Mesodermal cell (in vitro differentiated cells): ENCODE results near the gene RDX.

Source experiments
- H3K27ac ChIP-seq: 2 replicates; pipeline ENCODE4 v1.7.0; 2013; ENCODE audit warnings: mild to moderate bottlenecking, low read depth, low read length, moderate library complexity; ENCODE audit not compliant: severe bottlenecking
- H3K36me3 ChIP-seq: 2 replicates; pipeline ENCODE4 v1.7.1; 2013; ENCODE audit warnings: mild to moderate bottlenecking, low read length, moderate library complexity; ENCODE audit not compliant: control insufficient read depth, insufficient read depth
- H3K4me1 ChIP-seq: one replicate; pipeline ENCODE4 v1.7.1; 2013; ENCODE audit warnings: mild to moderate bottlenecking, low read length; ENCODE audit not compliant: insufficient read depth, control insufficient read depth, poor library complexity, severe bottlenecking
- H3K4me3 ChIP-seq: 2 replicates; pipeline ENCODE4 v1.7.0; 2013; ENCODE audit warnings: low read length, control low read depth, mild to moderate bottlenecking; ENCODE audit not compliant: insufficient read depth, poor library complexity, severe bottlenecking; ENCODE audit errors: extremely low read depth
- H3K9me3 ChIP-seq: 2 replicates; pipeline ENCODE4 v1.7.1; 2013; ENCODE audit warnings: mild to moderate bottlenecking, low read length, moderate library complexity; ENCODE audit not compliant: control insufficient read depth
- WGBS, 2 experiments: methylation state at CpG; one replicate each; pipeline ENCODE4 v1.1.5; 2013; ENCODE audit warnings: missing lambda C conversion rate in 2 of 2; ENCODE audit not compliant: insufficient coverage in 2 of 2; 5-methylcytosine and 5-hydroxymethylcytosine counted together

The RDX gene

GRCh38 chr11:110169738-110170137, 126.7 kb downstream of the RDX start:
- H3K36me3 ChIP-seq = peaks cover 5% of the 10 kb centered on the region
- no peak overlapping the region for H3K4me3 ChIP-seq

GRCh38 chr11:110168033-110168803, 128.2 kb downstream of the RDX start:
- Histone ChIP-seq H3K4me3 (no peak overlapping the region), H3K9me3 (no peaks in the 10 kb centered on the region), H3K36me3 (peaks cover 13% of the 10 kb centered on the region), H3K4me1 (no peaks in the 10 kb centered on the region), H3K27ac (no peak overlapping the region)
- WGBS, 2 experiments = 80 to 92% methylated on average over 1 of the region's 5 CpGs

More at GRCh38 chr11:110169738-110170137, 126.7 kb downstream of the RDX start:
- WGBS, 2 experiments = 100% methylated on average over 2 of the region's 2 CpGs; no CpG with 5 or more reads in 1 of the 2 experiments
- Histone ChIP-seq H3K27ac (no peak overlapping the region), H3K4me1 (peaks cover 2% of the 10 kb centered on the region), H3K9me3 (no peaks in the 10 kb centered on the region)

- 95 to 97% methylated on average over 23 to 24 of the region's 28 CpGs for WGBS, 2 experiments
- H3K4me3 ChIP-seq = no peak overlapping the region
- H3K36me3 ChIP-seq = peaks cover 18% of the 10 kb centered on the region
- H3K4me1 ChIP-seq = no peaks in the 10 kb centered on the region
- no peaks in the 10 kb centered on the region for H3K9me3 ChIP-seq
- no peak overlapping the region for H3K27ac ChIP-seq
These were observed 131.1 kb downstream of the RDX start for GRCh38 chr11:110165039-110165925.

GRCh38 chr11:110162216-110162615, 134.2 kb downstream of the RDX start:
- H3K36me3 ChIP-seq = peaks cover 21% of the 10 kb centered on the region
- H3K9me3 ChIP-seq = no peaks in the 10 kb centered on the region
- no peak overlapping the region for H3K27ac ChIP-seq
- no peak overlapping the region for H3K4me3 ChIP-seq
- no peaks in the 10 kb centered on the region for H3K4me1 ChIP-seq

GRCh38 chr11:110161061-110161460, 135.4 kb downstream of the RDX start:
- peaks cover 21% of the 10 kb centered on the region for H3K36me3 ChIP-seq
- H3K27ac ChIP-seq = no peak overlapping the region
- 91 to 95% methylated on average over 8 of the region's 9 CpGs for WGBS, 2 experiments

GRCh38 chr11:110160437-110160836, 136.0 kb downstream of the RDX start:
- H3K27ac ChIP-seq = no peak overlapping the region
- no peak overlapping the region for H3K4me3 ChIP-seq
- H3K36me3 ChIP-seq = peaks cover 21% of the 10 kb centered on the region
- H3K4me1 ChIP-seq = no peaks in the 10 kb centered on the region
- H3K9me3 ChIP-seq = no peaks in the 10 kb centered on the region
- WGBS, 2 experiments = 80% methylated on average over 1 of the region's 2 CpGs; no CpG with 5 or more reads in 1 of the 2 experiments

More at GRCh38 chr11:110161061-110161460, 135.4 kb downstream of the RDX start:
- H3K9me3 ChIP-seq = no peaks in the 10 kb centered on the region
- no peak overlapping the region for H3K4me3 ChIP-seq
- no peaks in the 10 kb centered on the region for H3K4me1 ChIP-seq

- no CpG with 5 or more reads among the region's 3 CpGs for WGBS, 2 experiments
- peaks cover 19% of the 10 kb centered on the region for H3K36me3 ChIP-seq
These were observed 136.4 kb downstream of the RDX start for GRCh38 chr11:110160016-110160415.

GRCh38 chr11:110159476-110159875, 136.9 kb downstream of the RDX start:
- no peak overlapping the region for H3K27ac ChIP-seq
- peaks cover 13% of the 10 kb centered on the region for H3K36me3 ChIP-seq
- no CpG with 5 or more reads among the region's 1 CpG for WGBS, 2 experiments
- no peaks in the 10 kb centered on the region for H3K4me1 ChIP-seq
- H3K4me3 ChIP-seq = no peak overlapping the region
- H3K9me3 ChIP-seq = no peaks in the 10 kb centered on the region

More at GRCh38 chr11:110160016-110160415, 136.4 kb downstream of the RDX start:
- Histone ChIP-seq H3K27ac (no peak overlapping the region), H3K4me1 (no peaks in the 10 kb centered on the region), H3K9me3 (no peaks in the 10 kb centered on the region), H3K4me3 (no peak overlapping the region)

GRCh38 chr11:110158317-110159200, 137.9 kb downstream of the RDX start:
- H3K27ac ChIP-seq = no peak overlapping the region
- no peaks in the 10 kb centered on the region for H3K9me3 ChIP-seq
- 87% methylated on average over 2 to 7 of the region's 9 CpGs for WGBS, 2 experiments
- no peak overlapping the region for H3K4me3 ChIP-seq
- H3K36me3 ChIP-seq = peaks cover 8% of the 10 kb centered on the region
- no peaks in the 10 kb centered on the region for H3K4me1 ChIP-seq

- H3K4me1 ChIP-seq = no peaks in the 10 kb centered on the region
- H3K27ac ChIP-seq = no peak overlapping the region
- no peaks in the 10 kb centered on the region for H3K9me3 ChIP-seq
- H3K36me3 ChIP-seq = peaks cover 3% of the 10 kb centered on the region
- 100% methylated on average over 1 to 2 of the region's 4 CpGs for WGBS, 2 experiments
- no peak overlapping the region for H3K4me3 ChIP-seq
These were observed 139.9 kb downstream of the RDX start for GRCh38 chr11:110156503-110156902.
